ENCODE data around the gene EFCAB6. TPM values are rescaled to one million over a fixed set of nuclear protein-coding genes. Genes with fewer than 3 reads are reported as not detected.

EFCAB6 gene
- total and polyA plus RNA-seq, 2 donors (not counting 3 experiments of a cell fraction or from before 2014, with no cell fraction given) = 0.07 to 0.31 TPM

- Histone ChIP-seq H4K20me1 (replicated peaks; ENCODE audit: control insufficient read depth, extremely low read depth, insufficient read depth, low read length) (no peaks in the 10 kb centered on the region), H3K4me1 (ENCODE audit: control insufficient read depth, extremely low read depth, insufficient read depth, low read length) (no peaks in the 10 kb centered on the region), H3K4me2 (ENCODE audit: insufficient read depth, low read length) (no peak overlapping the region), H3K79me2 (ENCODE audit: control insufficient read depth, insufficient read depth, low read length) (no peaks in the 10 kb centered on the region), H3K9ac (replicated peaks; ENCODE audit: extremely low read depth, insufficient read depth, low read length) (no peak overlapping the region), H3K9me3 (replicated peaks; ENCODE audit: control insufficient read depth, insufficient read depth, low read length) (no peaks in the 10 kb centered on the region), H3K27me3 (ENCODE audit: control insufficient read depth in 2 of 2, insufficient read depth in 2 of 2, low read length in 2 of 2) (peaks cover 0 to 10% of the 10 kb centered on the region in 2 experiments), H2AFZ (ENCODE audit: low read depth, low read length) (no peak overlapping the region), H3K27ac (ENCODE audit: insufficient read depth, low read depth, low read length) (no peak overlapping the region), H3K36me3 (ENCODE audit: control insufficient read depth in 2 of 2, extremely low read depth in 1 of 2, insufficient read depth in 2 of 2, low read length in 2 of 2) (no peaks in the 10 kb centered on the region), H3K9me1 (replicated peaks; ENCODE audit: control insufficient read depth, extremely low read depth, insufficient read depth, low read length) (no peaks in the 10 kb centered on the region), H3K4me3 (replicated peaks in 1 of 3; ENCODE audit: insufficient read depth in 1 of 3, low read depth in 1 of 3, low read length in 3 of 3) (no peak overlapping the region)
- dilution Hi-C loops (cut with MboI; ENCODE audit: extremely low pct_ligation_motif_present, low sequenced_read_pairs) (no loop called here), intact Hi-C loops (cut with micrococcal nuclease) (no loop called here)
- ChIA-PET POLR2A (no interaction called here), CTCF (no interaction called here)
- DNase-seq (ENCODE audit: low read depth, low spot score) (no peak), FAIRE-seq (no peak)
- BruUV-seq (replicated peaks) = no TSS peak
- TF ChIP-seq POLR2AphosphoS5 (IDR thresholded peaks at IDR 0.05; ENCODE audit: insufficient read depth, low read depth, low read length) = no peak
- no peak for TF ChIP-seq POLR2A (IDR thresholded peaks at IDR 0.05; ENCODE audit: low read depth, low read length)
- TF ChIP-seq EZH2 (IDR thresholded peaks at IDR 0.05; ENCODE audit: borderline replicate concordance, low read depth, low read length, severe bottlenecking) = no peak
- TF ChIP-seq FOS (IDR thresholded peaks at IDR 0.05; ENCODE audit: borderline replicate concordance, insufficient read depth, low read length) = no peak
- no peak for TF ChIP-seq CTCF (IDR thresholded peaks at IDR 0.05; ENCODE audit: extremely low read depth in 1 of 2, insufficient read depth in 1 of 2, low read depth in 1 of 2, low read length in 2 of 2)
- TF ChIP-seq MYC (IDR thresholded peaks at IDR 0.05; ENCODE audit: low read depth, low read length) = no peak
- TF ChIP-seq GATA2 (IDR thresholded peaks at IDR 0.05; ENCODE audit: insufficient read depth, insufficient read length, low read depth, low read length) = no peak
Observed at GRCh38 chr22:43858156-43858895, 46.2 kb upstream of the EFCAB6 start.

All from endothelial cell of umbilical vein (primary cell).